MCF 10A (cell line): ENCODE data around the gene CETP. TPM values are rescaled to one million over a fixed set of nuclear protein-coding genes. Genes with fewer than 3 reads are reported as not detected.
A peak's percentile ranks its signal among the peaks of the same experiment; 100 is the strongest.

Experiments used
- BruUV-seq: library from RNA; stranded (reverse); fragments of 400-500 nt; replicated peaks from 2 replicates; lab custom pipeline; 2021; lab: Mats Ljungman, UMichigan
- CTCF ChIA-PET: fragments of 300-600 bp; sonication (Branson Sonifier 250); formaldehyde crosslinking; extraction: SDS; loops from one replicate; lab custom pipeline; 2021; ENCODE audit warnings: antibody characterized with exemption, inconsistent platforms; lab: Yijun Ruan, JAX
- POLR2A ChIA-PET: fragments of 300-600, 350-650 bp; sonication (Branson Sonifier 250); formaldehyde crosslinking; extraction: SDS; loops from one replicate; lab custom pipeline; 2020; ENCODE audit warnings: antibody characterized with exemption, inconsistent platforms; lab: Yijun Ruan, JAX
- DNase-seq: peaks from one replicate; pipeline ENCODE4 v3.0.0-alpha.2; 2018; ENCODE audit not compliant: unreplicated experiment
- H3K27ac Mint-ChIP-seq: one replicate; pipeline ENCODE4 v1.8.0; 2022; ENCODE audit warnings: mild to moderate bottlenecking, low read depth, mixed read lengths; ENCODE audit not compliant: unreplicated experiment
- H3K27me3 Mint-ChIP-seq: one replicate; pipeline ENCODE4 v1.8.0; 2022; ENCODE audit warnings: mixed read lengths; ENCODE audit not compliant: insufficient read depth, unreplicated experiment
- H3K36me3 Mint-ChIP-seq: one replicate; pipeline ENCODE4 v1.8.0; 2022; ENCODE audit warnings: mild to moderate bottlenecking, moderate library complexity, mixed read lengths; ENCODE audit not compliant: insufficient read depth, unreplicated experiment
- H3K4me1 Mint-ChIP-seq: one replicate; pipeline ENCODE4 v1.8.0; 2022; ENCODE audit warnings: mixed read lengths; ENCODE audit not compliant: insufficient read depth, unreplicated experiment
- H3K4me3 Mint-ChIP-seq: one replicate; pipeline ENCODE4 v1.8.0; 2022; ENCODE audit warnings: mild to moderate bottlenecking, moderate library complexity, mixed read lengths; ENCODE audit not compliant: unreplicated experiment
- H3K9me3 Mint-ChIP-seq: one replicate; pipeline ENCODE4 v1.8.0; 2022; ENCODE audit warnings: mixed read lengths; ENCODE audit not compliant: unreplicated experiment
- intact Hi-C: fragments of 100-400 bp; cut with micrococcal nuclease; formaldehyde crosslinking; loops from 2 replicates; pipeline ENCODE4 v1.14.1; 2022
- total RNA-seq: library from RNA; stranded (reverse); gene quantifications from 2 replicates; pipeline ENCODE4 v1.2.3, GENCODE V29; 2022
- TF ChIP-seq, protein P1 (sequence below): fragments of 200-600 bp; IDR thresholded peaks from one replicate; pipeline ENCODE4 v1.8.0; 2022; ENCODE audit warnings: antibody characterized with exemption, mild to moderate bottlenecking; ENCODE audit not compliant: unreplicated experiment

The CETP gene
- total RNA-seq, 1 experiment from 2014 or later = not detected

- no peaks in the 10 kb centered on the region for H3K27me3 Mint-ChIP-seq
- ChIA-PET POLR2A (interaction anchor here (0.5 to 0.6 kb wide), 3 partner anchors 67 to 265 kb away, joined by 3 read pairs; no protein-coding TSS in a partner anchor), CTCF (interaction anchor here (0.7 kb wide), 1 partner anchor 70 kb away, joined by 3 read pairs; no protein-coding TSS in a partner anchor)
- no peaks in the 10 kb centered on the region for H3K4me1 Mint-ChIP-seq
- H3K4me3 Mint-ChIP-seq = no peak overlapping the region
- intact Hi-C loops = no loop called here
- no peaks in the 10 kb centered on the region for H3K9me3 Mint-ChIP-seq
- BruUV-seq = no TSS peak
- H3K27ac Mint-ChIP-seq = no peak overlapping the region
- no peak for DNase-seq
- TF ChIP-seq, protein P1, sequence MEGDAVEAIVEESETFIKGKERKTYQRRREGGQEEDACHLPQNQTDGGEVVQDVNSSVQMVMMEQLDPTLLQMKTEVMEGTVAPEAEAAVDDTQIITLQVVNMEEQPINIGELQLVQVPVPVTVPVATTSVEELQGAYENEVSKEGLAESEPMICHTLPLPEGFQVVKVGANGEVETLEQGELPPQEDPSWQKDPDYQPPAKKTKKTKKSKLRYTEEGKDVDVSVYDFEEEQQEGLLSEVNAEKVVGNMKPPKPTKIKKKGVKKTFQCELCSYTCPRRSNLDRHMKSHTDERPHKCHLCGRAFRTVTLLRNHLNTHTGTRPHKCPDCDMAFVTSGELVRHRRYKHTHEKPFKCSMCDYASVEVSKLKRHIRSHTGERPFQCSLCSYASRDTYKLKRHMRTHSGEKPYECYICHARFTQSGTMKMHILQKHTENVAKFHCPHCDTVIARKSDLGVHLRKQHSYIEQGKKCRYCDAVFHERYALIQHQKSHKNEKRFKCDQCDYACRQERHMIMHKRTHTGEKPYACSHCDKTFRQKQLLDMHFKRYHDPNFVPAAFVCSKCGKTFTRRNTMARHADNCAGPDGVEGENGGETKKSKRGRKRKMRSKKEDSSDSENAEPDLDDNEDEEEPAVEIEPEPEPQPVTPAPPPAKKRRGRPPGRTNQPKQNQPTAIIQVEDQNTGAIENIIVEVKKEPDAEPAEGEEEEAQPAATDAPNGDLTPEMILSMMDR = no peak
- no peaks in the 10 kb centered on the region for H3K36me3 Mint-ChIP-seq
Observed at GRCh38 chr16:56997931-56998330, 36.2 kb downstream of the CETP start.

- CTCF ChIA-PET = interaction anchor here (0.7 kb wide), 1 partner anchor 71 kb away, joined by 3 read pairs; no protein-coding TSS in a partner anchor
Observed at GRCh38 chr16:56998352-56998751, 36.6 kb downstream of the CETP start.

GRCh38 chr16:56998861-56999260, 37.1 kb downstream of the CETP start:
- intact Hi-C loops = no loop called here
- no peaks in the 10 kb centered on the region for H3K27me3 Mint-ChIP-seq
- CTCF ChIA-PET = interaction anchor here (0.6 kb wide), 1 partner anchor 86 kb away, joined by 3 read pairs; no protein-coding TSS in a partner anchor
- H3K4me1 Mint-ChIP-seq = no peaks in the 10 kb centered on the region
- no peak for DNase-seq
- no peaks in the 10 kb centered on the region for H3K9me3 Mint-ChIP-seq
- TF ChIP-seq, protein P1 = no peak
- H3K36me3 Mint-ChIP-seq = no peaks in the 10 kb centered on the region
- POLR2A ChIA-PET = interaction anchor here (0.9 to 2.0 kb wide), 2 partner anchors 9 to 14 kb away, joined by 3 to 7 read pairs; partner anchors contain the start of gene NLRC5
- no TSS peak for BruUV-seq
- no peak overlapping the region for H3K27ac Mint-ChIP-seq
- H3K4me3 Mint-ChIP-seq = no peak overlapping the region

More at GRCh38 chr16:56998352-56998751, 36.6 kb downstream of the CETP start:
- POLR2A ChIA-PET = interaction anchor here (0.5 to 2.0 kb wide), 3 partner anchors 9 to 265 kb away, joined by 3 to 7 read pairs (median 3); partner anchors contain the start of gene NLRC5
- BruUV-seq = no TSS peak
- no peak overlapping the region for H3K27ac Mint-ChIP-seq
- H3K4me1 Mint-ChIP-seq = no peaks in the 10 kb centered on the region
- TF ChIP-seq, protein P1 = no peak
- DNase-seq = no peak
- H3K9me3 Mint-ChIP-seq = no peaks in the 10 kb centered on the region
- intact Hi-C loops = no loop called here
- H3K27me3 Mint-ChIP-seq = no peaks in the 10 kb centered on the region
- no peak overlapping the region for H3K4me3 Mint-ChIP-seq
- H3K36me3 Mint-ChIP-seq = no peaks in the 10 kb centered on the region

- Mint-ChIP-seq H3K4me1 (no peaks in the 10 kb centered on the region), H3K27me3 (no peaks in the 10 kb centered on the region), H3K9me3 (no peaks in the 10 kb centered on the region), H3K27ac (peak overlapping the region; percentile 57), H3K36me3 (no peaks in the 10 kb centered on the region), H3K4me3 (no peak overlapping the region)
- intact Hi-C loops = no loop called here
- TF ChIP-seq, protein P1 = no peak
- DNase-seq = no peak
- ChIA-PET POLR2A (interaction anchor here (0.9 to 2.0 kb wide), 2 partner anchors 10 to 15 kb away, joined by 3 to 7 read pairs; partner anchors contain the start of gene NLRC5), CTCF (interaction anchor here (0.6 kb wide), 3 partner anchors 34 to 1144 kb away, joined by 3 to 4 read pairs (median 3); no protein-coding TSS in a partner anchor)
- BruUV-seq = no TSS peak
Observed at GRCh38 chr16:56999409-57000270, 37.9 kb downstream of the CETP start.
